Jurkat, Clone E6-1 (cell line): ENCODE results near the gene SETD7.

Experiments used
- DNase-seq: peaks from one replicate; pipeline ENCODE4 v3.0.0-alpha.2; 2011; ENCODE audit warnings: low read depth, low spot score
- H3K4me3 ChIP-seq: 2 replicates; pipeline ENCODE4 v1.5.1; 2011; ENCODE audit warnings: mild to moderate bottlenecking, low read length, control low read depth, moderate library complexity

SETD7 gene

GRCh38 chr4:139525414-139525813, 30.6 kb downstream of the SETD7 start:
- no peak for DNase-seq
- no peak overlapping the region for H3K4me3 ChIP-seq

DNA sequence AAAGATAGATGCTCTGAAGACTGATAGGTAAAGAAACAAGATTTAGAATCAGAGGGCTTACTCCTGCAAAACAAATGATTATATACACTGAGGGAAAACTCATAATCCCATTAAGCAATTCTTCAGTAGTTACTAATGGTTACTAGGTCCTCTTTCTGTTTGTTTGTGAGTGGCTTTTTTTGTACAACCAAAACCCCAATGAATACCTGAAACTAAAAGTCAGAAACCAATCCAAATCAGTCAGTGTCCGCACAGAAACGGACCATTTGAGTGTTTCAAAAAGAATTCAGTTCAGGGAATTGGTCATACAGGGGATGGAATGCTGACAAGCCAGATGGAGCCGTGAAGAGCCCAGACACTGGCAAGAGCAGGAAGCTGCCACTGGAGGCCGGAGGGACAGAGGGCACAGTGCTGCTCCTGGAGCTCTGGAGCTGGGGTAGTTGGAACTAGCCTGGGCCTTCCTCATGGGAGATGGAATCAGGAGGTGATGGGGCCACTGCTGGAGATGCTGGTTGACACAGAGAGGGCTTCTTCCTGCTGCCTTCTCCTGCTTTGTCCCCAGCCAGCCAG, 31.9 kb downstream of the SETD7 start:
- no peak overlapping the region for H3K4me3 ChIP-seq

DNA sequence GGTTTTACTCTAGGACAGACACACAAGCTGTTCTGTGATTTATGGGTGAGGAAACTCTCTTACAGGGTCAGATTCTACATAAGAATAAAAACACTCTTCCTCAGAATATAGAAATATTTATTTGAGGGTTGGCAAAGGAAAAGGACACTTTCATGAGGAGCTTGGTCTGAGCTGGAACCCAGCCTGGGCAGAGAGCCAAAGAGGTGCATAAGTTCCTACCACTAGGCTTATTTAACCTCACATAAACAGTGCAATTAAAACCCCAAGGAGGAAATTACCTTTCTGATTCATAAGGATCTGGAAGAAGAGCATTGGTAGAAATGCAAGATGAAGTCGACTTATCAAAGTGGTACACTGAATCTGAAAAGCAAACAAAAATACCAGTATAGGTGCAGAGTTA, 32.9 kb downstream of the SETD7 start:
- H3K4me3 ChIP-seq, result no peak overlapping the region
- no peak for DNase-seq

More for the DNA sequence above, 31.9 kb downstream of the SETD7 start:
- no peak for DNase-seq

DNA sequence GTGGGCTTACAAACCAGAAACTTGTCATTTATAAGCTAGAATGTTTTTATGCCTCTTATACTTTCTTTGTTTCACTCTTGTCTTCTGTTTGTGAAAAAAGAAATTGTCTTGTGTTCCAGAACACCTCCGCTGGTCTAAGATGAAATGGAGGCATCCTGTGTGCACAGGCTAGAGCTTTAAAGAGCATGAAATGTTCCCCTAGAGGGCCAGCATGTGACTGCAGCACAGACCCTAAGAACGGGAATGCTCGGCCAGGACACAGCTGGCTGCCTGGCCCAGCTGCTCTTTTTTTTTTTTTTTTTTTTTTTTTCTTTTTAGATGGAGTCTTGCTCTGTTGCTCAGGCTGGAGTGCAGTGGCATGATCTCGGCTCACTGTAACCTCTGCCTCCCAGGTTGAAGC, 33.6 kb downstream of the SETD7 start:
- DNase-seq, result no peak
- H3K4me3 ChIP-seq, result no peak overlapping the region

- H3K4me3 ChIP-seq, result no peak overlapping the region
- DNase-seq, result no peak
Observed at GRCh38 chr4:139521754-139522401, 34.1 kb downstream of the SETD7 start.

DNA sequence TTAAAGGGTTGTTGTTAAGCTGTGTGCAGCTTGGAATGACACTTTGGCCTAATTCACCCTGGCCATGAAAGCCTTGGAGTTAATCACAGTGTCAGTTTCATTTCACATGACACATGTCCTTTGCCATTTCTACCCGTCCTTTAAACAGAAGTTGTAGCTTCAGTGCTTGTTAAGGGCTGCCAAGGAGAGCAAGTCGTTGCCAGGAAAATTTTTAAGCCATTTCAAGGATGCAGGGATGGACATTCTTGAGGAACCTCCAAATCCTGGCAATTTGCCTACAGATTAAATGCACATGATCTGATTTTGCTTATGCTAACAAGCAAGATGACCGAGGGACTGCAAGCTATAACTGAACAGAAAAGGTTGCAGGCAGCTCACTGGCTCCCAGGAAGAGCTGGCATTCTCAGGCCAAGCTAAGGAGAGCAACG, 40.5 kb downstream of the SETD7 start:
- H3K4me3 ChIP-seq, result no peak overlapping the region
- DNase-seq, result no peak

GRCh38 chr4:139514382-139515059, 41.5 kb downstream of the SETD7 start:
- H3K4me3 ChIP-seq, result no peak overlapping the region
- no peak for DNase-seq

DNA sequence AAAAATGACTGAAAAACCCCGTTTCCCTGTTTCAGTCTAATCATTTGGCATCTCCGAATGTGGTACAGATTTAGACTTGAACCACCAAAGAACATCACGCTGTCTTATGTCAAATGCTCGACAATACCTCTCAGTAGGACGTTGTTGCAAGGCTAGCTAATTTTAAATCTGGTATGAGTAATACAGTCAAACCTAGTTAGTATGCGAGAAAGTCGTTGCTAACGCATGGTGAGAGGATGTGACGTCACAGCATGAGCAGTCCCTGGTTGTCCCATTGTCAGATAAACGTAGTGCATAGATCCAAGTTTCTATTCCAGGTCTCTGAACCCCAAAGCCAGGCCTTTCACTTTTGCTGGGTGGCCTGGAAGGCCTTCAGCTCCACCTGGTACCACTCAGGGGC, 44.7 kb downstream of the SETD7 start:
- H3K4me3 ChIP-seq, result no peak overlapping the region
- no peak for DNase-seq

DNA sequence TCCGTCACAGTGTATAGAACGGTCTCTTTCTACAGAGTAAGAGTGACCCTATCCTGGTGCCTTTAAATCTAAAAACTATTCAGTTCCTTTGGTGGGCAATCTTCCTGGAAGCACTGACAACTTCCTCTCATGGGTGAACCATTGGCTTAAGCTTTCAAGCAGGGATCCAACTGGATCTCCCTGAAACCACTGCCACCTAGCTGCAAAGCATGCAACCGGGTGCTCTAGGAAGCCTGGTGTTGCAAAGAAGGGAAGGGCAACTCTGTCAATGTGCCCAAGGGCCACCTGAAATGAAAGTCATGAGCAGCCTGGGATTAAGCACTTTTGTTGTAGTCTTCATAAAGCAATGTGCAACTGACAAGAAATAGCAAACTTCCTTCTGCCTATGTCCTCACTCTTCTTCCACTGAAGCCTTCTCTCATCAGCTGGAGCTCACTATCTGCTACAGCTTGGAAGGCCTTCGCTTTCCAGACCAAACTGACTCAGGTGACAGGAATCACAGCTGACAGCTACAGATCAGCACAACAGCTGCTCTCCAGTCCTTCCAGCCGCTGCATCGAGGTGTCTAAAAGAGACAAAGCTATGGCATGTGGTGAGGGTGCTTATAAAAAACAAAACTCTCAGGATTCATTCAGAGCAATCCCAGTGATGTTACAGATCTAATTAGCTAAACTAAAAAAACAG, 46.1 kb downstream of the SETD7 start:
- no peak for DNase-seq

GRCh38 chr4:139508581-139509237, 47.3 kb downstream of the SETD7 start:
- H3K4me3 ChIP-seq, result no peak overlapping the region
- no peak for DNase-seq

More for the DNA sequence above, 46.1 kb downstream of the SETD7 start:
- no peak overlapping the region for H3K4me3 ChIP-seq

- no peak overlapping the region for H3K4me3 ChIP-seq
- DNase-seq, result no peak
Observed at GRCh38 chr4:139506774-139507173, 49.2 kb downstream of the SETD7 start.

GRCh38 chr4:139503622-139504166, 52.3 kb downstream of the SETD7 start:
- no peak overlapping the region for H3K4me3 ChIP-seq
- no peak for DNase-seq

- DNase-seq, result no peak
- H3K4me3 ChIP-seq, result no peak overlapping the region
Observed at GRCh38 chr4:139501927-139502899, 53.8 kb downstream of the SETD7 start.

DNA sequence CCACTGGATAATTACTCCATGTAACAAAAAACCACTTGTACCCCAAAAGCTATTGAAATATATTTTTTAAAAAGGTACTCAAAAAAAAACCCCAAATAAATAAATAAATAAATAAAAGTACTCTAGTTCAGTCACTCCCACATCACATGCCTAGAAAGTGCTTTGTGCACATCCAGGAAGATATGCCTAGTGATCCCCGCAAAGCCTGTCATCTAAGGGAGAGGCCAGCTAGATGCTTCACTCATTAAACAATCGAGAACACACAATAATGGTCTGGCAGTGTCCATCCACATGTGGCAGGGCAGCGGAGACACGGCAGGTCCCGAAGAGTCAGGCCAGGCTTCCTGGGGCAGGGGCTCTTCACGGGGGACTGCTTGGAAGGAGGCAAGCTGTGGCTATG, 54.5 kb downstream of the SETD7 start:
- no peak for DNase-seq
- H3K4me3 ChIP-seq, result no peak overlapping the region

GRCh38 chr4:139501117-139501516, 54.9 kb downstream of the SETD7 start:
- no peak for DNase-seq
- H3K4me3 ChIP-seq, result no peak overlapping the region

DNA sequence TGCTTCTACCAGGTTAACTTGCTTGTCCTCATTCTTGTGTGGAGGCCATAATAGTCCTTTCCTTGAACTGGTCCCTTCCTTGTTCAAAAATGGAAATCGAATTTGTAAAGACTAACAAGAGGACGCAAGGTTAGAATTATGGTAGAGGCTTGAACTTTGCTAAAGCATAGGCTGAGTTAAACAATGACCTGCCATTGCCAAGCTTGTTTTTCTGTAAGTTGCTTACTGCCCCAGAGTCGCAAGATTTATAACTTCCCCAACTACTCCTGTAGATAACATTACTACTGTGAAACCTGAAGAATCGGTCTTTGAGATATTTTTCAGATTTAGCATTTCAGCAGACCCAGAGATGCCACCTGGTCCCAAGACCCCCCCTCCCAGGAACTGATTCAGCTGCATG, 56.8 kb downstream of the SETD7 start:
- no peak for DNase-seq
- H3K4me3 ChIP-seq, result no peak overlapping the region

DNA sequence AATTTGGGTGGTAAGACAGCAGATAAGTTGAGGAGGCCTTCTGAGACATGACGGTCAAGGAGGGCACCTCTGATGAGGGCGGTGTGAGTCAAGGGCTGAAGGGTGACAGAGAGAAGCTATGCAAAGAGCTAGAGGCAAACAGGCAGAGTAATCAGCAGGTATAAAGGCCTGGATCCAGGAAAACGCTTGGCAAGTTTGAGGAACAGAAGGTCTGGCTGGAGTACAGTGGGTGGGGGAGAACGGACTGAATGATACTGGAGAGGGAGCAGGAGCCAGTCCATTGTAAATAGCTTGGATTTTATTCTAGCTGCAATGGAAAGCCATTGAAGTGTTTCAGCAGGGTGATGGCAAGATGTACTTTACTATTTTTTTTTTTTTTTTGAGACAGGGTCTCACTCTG, 62.8 kb downstream of the SETD7 start:
- DNase-seq, result no peak
- no peak overlapping the region for H3K4me3 ChIP-seq

DNA sequence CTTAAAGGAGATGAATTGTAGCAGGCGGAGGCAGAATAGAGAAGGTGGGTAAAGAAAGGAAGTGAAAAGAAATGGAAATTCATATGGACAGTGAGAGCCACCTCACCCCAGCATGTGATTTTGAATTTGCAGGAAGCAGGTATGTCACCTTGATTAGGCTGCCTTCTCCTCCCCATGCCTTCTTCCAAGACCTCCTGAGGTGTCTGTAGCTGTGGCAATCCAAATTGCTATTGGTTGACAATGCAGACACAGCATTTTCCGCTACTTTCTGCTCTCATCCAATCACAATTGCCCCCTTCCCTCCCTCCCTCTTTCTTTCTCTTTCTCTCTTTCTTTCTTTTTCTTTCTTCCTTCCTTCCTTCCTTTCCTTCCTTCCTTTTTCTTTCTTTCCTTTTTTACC, 63.6 kb downstream of the SETD7 start:
- no peak overlapping the region for H3K4me3 ChIP-seq
- no peak for DNase-seq
